Skin of body (tissue), 2 donors: ENCODE data around the gene ARHGAP44. TPM values are rescaled to one million over a fixed set of nuclear protein-coding genes. Genes with fewer than 3 reads are reported as not detected.
"Not testable (repeated sequence)": the region's sequence is repeated elsewhere in the genome, so short reads cannot be mapped to it uniquely, and the experiment has no call there.

Experiments used
- DNase-seq: peaks from one replicate; lab custom pipeline; 2025; lab: John Stamatoyannopoulos, UW
- total RNA-seq: library from RNA; depleted of rRNA; stranded (reverse); fragments of >200 nt; gene quantifications from one replicate; pipeline ENCODE4 v1.2.3, GENCODE V29; 2014

ARHGAP44 gene
- total RNA-seq, 1 donor from 2014 or later: 5.7 TPM

DNA sequence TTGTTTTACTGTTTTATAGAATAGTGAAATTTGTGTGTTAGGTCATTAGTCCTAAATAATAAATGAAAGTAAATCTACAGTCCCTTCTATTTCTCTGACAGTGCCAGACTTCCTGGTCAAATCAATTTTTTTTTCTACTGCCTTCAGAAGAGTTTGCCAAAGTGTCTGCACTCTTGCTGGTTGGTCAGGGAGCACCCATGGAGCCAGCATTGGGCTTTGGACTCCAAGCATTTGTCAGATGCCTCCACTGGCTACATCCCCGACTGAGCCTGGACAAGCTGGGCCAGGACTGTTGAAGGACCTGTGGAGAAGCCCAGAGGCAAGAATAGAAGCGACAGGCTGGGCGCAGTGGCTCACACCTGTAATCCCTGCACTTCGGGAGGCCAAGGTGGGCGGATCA, 174.9 kb downstream of the ARHGAP44 start:
- DNase-seq: no peak

DNA sequence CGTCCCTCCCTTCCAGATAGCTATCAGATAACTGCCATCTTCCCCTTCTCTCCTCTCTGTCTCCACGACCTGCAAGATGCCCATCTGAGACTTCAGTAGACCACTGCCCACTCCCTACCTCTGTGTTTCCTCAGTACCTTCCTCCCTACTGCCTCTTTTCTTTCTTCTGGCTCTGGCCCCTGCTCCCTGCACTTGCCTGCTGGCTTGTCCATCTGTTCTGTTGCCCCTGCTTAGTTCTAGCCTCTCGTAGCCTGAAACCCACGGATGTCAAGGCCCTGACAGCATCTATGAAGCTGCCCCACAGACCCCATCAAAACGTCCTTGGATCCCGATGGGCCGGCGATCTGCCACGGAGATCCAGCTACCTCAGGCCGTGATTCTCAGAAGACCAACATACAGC, 175.5 kb downstream of the ARHGAP44 start:
- no peak for DNase-seq

DNA sequence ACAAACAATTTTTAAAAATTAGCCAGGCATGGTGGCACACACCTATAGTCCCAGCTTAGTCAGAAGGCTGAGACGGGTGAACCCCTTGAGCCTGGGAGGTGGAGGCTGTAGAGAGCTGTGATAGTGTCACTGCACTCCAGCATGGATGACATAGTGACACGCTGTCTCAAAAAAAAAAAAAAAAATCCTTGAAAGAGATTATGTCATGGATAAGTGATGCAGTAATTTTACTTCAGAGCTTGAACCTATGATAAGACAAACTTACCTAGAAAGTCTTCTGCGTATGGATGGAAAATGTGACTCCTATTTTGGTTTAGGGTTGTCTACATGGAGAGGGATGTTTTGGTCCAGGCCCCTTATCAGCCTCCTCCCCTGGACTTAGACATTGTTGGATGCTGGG, 176.7 kb downstream of the ARHGAP44 start:
- DNase-seq: no peak

DNA sequence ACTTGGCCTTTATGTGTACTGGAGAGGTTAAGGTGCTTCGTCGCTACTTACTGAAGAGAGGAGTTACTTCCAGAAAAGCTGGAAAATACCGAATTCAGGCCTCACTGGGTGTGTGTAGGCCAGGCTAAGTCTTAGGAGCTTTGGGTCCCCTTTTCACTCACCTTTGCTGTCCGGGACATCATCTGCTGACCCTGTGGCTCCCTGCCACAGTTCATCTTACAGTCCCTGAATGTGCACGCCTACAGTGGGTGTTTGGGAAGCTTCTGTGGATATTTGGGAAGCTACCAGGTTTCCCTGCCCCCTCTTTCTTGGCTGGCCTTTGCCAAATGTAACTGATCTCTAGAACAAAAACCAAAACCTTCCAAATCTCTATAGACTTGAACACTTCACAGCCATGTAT, 177.1 kb downstream of the ARHGAP44 start:
- no peak for DNase-seq

DNA sequence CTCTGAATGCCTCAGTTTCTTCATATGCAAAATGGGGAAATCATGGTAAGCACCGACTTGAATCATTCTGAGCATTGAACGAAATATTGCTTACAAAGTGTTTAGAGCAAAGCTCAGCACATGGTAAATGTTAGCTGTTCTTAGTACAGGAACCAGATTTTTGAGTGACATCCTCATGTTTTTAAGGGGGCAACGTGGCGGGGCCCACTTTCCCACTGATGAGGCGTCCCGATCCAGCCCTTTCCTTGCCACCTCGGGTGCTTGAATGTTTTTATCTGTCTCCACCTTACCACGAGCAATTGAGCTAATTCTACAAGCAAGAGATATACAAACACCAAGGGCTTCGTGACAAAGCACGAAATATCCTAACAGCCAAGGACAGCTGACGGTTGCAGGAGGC, 178.7 kb downstream of the ARHGAP44 start:
- no peak for DNase-seq

DNA sequence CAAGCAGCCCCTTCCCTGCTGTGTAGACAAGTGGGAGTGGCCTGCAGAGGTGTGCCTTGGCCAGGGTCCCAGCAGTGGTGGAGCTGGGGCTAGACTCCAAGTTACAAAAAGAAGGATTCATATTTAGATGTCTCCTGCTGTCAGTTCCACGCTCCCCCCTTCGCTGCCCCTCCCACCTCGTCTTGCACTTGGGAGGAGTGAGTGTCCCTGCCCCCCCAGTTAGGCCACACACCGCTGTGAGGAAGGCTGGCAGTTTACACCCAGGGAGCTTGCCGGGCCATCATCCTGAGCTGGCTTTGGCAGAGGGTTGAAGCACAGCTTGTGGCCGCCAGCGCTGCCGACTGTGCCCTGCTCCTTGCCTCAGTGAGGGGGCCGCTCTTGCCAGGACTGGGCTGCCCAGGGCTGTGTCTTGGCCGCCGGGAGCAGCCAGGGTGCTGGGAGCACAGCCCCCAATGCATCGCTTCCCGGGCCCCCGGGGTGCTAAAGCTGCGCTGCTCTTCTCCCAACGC, 184.3 kb downstream of the ARHGAP44 start:
- DNase-seq: no peak

DNA sequence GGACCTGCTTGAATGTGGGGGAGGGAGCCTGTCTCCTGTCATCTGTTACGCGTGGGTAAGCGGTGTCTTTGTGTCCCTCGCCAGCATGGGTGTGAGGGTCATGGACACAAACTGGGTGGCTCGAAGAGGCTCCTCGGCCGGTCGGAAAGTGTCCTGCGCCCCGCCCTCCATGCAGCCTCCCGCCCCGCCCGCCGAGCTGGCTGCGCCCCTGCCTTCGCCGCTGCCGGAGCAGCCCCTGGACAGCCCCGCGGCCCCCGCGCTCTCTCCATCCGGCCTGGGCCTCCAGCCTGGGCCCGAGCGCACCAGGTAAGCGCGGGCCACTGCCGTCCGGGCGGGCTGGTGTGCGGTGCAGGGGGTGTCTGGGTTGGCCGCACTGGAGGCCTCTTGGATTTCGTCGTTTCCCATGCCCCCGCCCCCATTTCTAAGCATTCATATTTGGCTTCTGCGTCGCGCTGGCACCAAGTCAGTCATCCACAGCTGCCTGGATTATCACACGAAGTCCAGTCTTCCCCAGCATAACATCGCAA, 184.8 kb downstream of the ARHGAP44 start:
- no peak for DNase-seq

DNA sequence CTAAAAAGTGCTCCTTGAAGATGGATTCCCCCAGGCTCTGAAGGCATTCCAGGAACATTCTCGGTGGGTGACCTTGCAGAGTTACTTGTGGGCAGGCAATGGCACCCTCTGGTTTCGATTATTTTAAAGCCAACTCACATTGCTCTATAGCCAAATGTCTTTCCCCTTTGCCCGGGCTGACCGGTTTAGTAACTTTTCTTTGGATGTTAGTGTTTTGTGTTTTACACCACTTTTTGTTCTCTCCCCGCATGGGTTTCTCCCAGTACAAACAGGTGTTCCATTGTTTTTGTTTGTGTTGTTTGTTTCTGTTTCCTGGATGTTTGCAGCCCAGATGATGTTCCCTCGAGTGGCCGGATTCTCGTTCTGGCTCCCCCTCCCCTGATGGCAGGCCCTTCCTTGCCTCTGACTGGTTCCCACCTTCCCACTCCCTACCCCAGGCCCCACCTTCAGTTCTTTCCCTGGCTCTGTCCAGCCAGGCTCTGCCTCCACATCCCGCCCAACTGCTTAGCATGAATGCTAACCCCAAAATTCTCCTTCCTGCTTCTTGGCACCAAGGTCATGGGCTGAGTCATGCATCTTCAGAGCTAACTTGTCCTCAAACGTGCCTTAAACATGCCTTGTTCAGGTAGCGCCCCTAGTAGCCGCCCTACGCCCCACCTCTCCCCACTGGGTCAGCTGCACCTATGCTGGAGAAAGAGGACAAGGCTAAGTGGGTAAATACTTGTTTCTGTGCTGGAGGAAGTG, 187.9 kb downstream of the ARHGAP44 start:
- DNase-seq: no peak

DNA sequence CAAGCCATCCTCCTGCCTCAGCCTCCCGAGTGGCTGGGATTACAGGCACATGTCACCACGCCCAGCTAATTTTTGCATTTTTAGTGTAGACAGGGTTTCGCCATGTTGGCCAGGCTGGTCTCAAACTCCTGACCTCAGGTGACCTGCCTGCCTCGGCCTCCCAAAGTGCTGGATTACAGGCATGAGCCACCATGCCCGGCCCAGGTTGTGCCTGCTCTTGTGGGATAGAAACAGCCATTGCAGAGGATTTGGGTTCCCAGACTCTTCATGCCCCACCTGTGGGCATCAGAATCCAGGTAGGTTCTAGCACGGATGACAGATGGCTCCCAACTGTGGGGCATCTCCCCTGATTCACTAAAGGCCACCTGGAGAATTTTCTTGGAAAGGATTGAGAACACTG, 189.5 kb downstream of the ARHGAP44 start:
- not testable (repeated sequence) for DNase-seq

DNA sequence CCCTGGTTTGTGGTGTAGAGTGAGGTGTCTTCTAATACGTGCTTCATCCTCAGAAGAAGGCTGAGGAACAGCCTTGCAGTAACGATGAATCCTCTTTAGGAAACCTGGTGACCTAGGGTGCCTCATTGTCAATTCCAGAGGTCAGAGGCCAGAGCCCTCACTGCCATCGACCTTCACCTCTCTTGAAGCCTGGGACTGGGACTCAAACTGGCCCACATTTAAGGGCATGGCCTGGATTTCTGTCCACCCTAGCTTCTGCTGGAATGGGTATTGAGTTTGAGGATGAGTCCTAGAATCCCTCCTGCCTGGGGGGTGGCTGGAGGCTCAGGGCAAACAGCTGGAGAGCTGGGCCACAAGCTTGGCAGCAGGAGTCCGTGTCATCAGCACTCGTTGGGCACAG, 189.9 kb downstream of the ARHGAP44 start:
- DNase-seq: no peak

DNA sequence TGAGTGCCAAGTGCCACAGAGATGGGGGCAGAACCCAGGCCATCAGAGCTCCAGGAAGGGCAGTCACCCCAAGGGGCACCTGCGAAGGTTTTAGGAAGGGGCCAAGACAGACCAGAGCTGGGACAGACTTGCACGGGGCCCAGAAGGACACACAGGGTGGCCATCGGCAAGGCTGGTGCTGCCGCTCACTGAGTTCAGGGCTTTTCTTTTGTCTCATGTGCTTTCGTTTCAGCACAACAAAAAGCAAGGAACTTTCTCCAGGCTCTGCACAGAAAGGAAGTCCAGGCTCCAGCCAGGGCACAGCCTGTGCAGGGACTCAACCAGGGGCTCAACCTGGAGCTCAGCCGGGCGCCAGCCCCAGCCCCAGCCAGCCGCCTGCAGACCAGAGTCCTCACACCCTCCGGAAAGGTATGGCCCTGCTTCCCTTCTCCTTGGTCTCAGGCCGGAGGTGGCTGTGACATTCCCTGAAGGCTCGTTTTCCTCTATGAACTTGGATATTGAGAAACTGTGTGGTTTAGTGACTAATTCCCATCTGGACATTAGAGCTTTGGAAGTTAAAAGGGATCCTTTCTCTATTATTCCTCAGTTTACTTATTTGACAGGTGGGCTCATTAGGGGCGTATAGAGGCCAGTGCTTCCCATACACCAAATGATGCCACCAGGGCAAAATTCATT, 190.7 kb downstream of the ARHGAP44 start:
- no peak for DNase-seq

DNA sequence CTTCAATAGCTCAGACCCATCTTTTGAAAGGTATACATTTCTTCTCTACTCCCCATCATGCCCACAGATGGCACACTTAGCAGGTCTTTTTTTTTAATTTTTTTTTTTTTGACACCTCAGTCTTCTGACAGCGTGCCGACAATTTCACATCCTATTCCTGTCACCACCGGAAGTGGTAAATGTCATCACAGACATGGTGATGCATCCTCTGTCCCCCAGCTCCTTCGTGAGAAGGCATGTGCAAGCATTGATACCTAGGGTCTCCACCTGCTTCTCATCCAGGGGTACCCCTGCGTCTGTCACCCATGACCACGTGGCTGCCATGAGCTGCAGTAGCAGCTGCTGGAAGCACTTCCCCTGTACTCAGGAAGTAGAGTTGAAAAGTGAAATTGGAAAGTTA, 192.9 kb downstream of the ARHGAP44 start:
- DNase-seq: no peak

DNA sequence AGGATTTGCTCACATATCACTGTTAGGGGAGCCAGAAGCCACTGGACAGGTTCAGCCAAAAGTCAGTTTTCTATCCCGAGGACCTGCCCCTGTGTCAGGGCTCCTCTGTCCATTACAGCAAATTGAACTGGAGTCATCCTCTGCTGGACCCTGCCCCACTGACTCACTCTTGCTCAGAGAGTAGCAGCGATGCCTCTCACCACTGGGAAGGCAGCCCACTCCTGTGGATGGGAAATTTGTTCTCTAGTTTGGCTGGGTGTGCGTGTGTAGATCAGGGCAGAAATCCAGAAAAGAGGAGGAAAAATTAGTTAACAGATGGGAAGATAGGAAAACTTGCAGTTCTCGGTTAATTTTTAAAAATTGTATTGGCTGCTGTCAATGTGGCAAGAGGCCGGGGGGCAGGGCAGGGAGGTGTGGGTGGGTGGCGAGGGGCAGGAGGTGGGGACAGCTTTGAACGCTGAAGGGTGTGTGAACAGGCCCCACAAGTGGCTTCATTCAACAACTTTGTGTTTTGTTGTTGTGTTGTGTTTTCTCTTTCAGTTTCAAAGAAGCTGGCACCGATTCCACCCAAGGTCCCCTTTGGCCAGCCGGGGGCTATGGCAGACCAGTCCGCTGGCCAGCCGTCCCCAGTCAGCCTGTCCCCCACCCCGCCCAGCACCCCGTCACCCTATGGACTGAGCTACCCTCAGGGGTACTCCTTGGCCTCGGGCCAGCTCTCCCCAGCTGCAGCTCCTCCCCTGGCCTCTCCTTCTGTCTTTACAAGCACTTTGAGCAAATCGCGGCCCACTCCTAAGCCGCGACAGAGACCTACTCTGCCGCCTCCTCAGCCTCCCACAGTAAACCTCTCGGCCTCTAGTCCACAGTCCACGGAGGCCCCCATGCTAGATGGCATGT, 194.9 kb downstream of the ARHGAP44 start:
- peak; percentile 92 for DNase-seq

DNA sequence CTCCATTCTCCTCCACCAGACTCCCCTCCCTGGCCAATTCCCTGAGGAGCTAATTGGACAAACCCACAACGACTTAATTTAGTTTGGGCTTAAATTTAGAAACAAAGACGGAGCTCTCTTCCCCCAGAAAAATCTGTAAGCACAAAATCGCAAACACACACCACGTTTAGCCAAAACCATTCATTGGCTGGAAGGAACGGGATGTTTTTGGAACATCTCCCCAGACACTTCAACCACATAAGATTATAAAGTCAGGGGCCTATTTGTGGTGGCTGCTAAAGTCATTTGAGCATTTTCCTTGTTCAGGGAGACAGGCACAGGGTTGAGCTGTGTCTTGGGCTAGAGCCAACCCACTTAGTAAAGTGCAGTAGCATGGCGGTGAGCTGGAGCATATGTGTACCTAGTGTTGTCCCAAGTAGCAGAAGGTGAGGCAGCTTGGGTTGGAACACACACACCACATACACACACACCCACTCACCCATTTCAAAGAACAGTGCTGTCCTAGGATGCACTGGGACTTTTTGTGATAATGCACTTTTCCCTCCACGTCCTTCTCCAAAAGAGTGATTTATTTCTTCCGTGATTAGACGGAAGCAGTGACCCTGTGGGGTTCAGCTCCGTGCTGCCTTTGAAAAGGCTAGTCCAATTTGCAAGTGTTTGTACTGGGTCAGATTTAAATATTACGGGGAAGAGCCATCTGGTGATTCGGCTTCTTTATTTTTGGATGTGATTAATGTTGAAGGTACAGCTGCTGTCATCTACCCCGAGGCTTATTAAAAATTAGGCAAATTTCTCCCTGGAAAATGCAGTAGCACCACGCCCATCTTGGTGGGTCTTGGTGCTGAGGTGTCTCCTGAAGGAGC, 196.4 kb downstream of the ARHGAP44 start:
- peak; percentile 56 for DNase-seq

DNA sequence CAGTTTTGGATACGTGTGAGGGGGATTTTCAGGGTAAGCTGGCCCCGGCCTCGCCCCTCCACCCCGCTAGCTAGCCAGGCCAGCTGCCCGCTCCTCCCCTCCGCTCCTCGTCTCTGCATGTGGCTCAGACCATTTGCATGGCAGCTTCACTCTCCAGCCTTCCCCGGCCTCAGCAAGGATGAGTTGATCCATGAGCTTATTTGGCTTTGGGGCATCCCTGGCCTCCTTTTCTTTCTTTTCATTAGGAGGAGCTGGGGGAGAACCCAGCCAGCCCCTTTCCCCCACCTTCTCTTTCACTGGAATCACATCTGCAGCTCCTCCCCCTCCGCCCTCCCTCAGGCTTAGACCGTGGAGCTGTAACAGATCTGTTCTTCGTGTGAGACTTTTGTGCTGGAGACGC, 197.8 kb downstream of the ARHGAP44 start:
- no peak for DNase-seq

DNA sequence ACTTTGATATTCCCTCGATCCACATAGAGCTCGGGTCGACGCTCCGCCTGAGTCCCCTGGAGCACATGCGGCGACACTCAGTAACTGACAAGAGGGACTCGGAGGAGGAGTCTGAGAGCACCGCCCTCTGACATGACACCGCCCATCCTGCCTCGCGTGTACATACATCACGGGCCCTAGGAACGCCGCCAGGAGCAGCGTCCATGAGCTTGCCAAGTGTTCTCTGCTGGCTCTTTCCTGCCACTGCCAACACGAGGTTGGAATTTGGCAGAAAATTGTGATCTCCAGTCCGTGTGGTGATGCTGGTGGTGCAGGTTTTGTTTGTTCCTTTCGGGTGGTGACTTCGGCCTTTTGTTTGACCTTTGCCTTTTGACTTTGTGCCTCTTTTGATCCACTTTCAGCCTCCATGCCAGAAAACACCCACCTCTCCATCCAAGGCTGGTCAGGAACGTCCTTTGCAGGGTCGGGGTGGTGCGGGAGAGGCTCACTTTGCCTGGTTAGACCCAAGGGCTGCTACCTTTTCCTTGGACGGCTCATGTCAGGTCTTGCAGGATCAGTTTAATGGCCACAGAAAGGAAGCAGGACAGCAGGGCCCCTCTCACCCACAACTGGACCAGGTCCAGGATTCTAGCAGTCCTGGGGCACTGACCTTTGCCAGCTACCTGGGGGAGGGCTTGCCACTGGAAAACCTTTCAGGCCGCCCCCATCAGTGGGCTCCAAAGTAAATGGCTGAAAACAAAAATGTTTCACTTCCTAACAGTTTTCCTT, 200.9 kb downstream of the ARHGAP44 start:
- no peak for DNase-seq

DNA sequence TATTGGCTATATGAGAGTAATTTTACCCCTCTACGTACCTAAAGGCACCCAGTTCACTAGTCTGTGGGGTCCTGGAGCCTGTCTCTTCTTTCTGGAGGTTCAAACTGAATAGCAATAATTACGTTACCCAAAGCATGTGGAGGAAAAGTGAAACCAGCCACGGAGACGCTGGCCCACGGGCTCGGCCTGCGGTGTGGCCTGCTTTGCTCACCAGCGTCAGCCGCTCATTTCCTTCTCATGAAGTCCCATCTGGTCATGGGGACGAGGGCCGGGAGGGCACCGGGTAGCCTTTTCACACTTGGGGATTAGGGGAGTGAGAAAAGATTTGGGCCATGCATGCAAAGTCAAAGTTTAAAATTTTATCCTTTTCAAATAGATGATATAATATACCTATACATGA, 201.6 kb downstream of the ARHGAP44 start:
- no peak for DNase-seq

DNA sequence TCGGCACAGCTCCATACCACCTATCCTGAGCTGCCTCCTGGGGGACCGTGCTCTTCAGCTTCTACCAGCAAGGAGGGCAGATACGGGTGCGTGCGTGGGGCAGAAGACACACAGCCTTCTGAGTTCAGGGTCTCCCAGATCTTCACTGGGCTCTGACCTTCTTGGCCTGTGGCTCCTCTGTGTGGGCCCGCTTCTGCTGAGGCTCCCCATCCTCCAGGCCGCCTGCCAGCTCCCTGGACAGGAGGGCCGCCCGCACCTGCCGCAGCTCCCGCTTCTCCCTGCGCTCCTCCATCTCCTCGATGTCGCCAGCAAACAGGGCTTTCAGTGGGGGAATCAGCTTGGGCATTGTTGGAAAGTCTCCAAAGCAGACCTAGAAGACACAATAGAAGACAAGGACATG, 203.4 kb downstream of the ARHGAP44 start:
- DNase-seq: no peak

DNA sequence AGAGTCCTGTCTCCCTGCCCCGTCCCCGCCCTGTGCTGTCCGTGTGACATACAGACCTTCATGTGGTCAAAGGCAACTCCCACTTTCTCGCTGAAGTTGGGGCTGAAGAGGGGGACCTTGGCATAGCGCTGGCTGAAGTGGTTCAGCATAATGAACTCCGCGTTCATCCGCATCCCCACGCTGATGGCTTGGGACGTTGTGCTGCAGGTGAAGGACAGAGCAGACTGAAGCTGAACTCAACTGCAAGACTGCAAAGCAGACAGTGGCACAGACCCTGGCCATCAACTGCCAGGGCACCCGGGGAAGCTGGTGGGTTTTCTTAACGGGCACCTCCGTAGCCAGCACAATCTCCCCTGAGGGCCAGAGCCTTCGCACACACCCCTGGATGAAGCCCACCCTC, 204.3 kb downstream of the ARHGAP44 start:
- DNase-seq: no peak
